GM12891 (cell line): ENCODE data around the gene ZBTB4.
"Not testable (repeated sequence)": the region's sequence is repeated elsewhere in the genome, so short reads cannot be mapped to it uniquely, and the experiment has no call there.

ENCODE experiments used
- POLR2AphosphoS5 ChIP-seq: IDR thresholded peaks from 2 replicates; pipeline ENCODE4 v1.6.1; 2011; ENCODE audit warnings: low read depth, low read length, control low read depth
- SPI1 ChIP-seq: IDR thresholded peaks from 2 replicates; pipeline ENCODE4 v1.6.1; 2011; ENCODE audit warnings: low read depth, low read length, control low read depth
- TAF1 ChIP-seq: IDR thresholded peaks from 2 replicates; pipeline ENCODE4 v1.6.1; 2011; ENCODE audit warnings: low read depth, low read length, control low read depth

DNA sequence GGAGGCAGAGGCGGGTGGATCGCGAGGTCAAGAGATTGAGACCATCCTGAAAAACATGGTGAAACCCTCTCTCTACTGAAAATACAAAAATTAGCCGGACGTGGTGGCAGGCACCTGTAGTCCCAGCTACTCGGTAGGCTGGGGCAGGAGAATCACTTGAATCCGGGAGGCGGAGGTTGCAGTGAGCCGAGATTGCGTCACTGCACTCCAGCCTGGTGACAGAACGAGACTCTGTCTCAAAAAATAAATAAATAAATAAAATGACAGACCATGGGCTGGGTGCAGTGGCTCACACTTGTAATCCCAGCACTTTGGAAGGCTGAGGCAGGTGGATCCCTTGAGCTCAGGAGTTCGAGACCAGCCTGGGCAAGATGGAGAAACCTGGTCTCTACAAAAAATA lies 9.6 kb downstream of the ZBTB4 start:
- TF ChIP-seq SPI1, POLR2AphosphoS5, TAF1: not testable (repeated sequence)
